HG03521 (cell line): ENCODE measurements around the gene PIGH.
"Not testable (repeated sequence)": the region's sequence is repeated elsewhere in the genome, so short reads cannot be mapped to it uniquely, and the experiment has no call there.

Source experiments
- ATAC-seq: cut with Tn5 transposase; IDR thresholded peaks from one replicate; pipeline ENCODE4 v1.9.1; 2021; ENCODE audit warnings: mild to moderate bottlenecking, moderate library complexity; ENCODE audit not compliant: unreplicated experiment

PIGH gene

DNA sequence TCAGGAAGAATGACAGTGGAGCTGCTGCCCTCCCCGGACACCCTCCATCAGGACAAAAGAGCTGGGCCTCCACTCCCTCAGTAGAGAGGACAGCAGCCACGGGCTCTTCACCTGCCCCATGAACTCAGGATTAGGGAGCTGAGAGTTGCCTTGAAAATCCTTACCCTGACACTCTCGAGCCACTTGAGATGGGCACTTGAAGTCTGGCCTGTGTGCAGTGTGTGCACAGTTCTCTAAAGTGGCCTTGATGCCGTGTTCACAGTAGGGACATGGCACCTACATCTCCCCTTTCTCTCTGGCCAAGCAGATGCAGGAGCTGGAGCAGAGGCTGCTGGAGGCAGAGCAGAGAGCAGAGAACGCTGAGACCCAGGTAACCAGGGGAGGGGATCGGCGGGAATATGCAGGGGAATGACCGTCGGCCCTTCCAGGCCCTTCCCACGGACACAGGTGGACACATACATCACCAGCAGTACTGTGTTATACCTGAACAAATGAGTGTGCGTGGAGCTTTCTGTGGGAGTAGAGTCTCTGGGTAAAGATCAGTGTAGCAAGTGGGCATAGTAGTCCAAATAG lies 44.5 kb downstream of the PIGH start:
- no peak for ATAC-seq

- no peak for ATAC-seq
These were observed 45.7 kb downstream of the PIGH start for GRCh38 chr14:67554341-67554740.

DNA sequence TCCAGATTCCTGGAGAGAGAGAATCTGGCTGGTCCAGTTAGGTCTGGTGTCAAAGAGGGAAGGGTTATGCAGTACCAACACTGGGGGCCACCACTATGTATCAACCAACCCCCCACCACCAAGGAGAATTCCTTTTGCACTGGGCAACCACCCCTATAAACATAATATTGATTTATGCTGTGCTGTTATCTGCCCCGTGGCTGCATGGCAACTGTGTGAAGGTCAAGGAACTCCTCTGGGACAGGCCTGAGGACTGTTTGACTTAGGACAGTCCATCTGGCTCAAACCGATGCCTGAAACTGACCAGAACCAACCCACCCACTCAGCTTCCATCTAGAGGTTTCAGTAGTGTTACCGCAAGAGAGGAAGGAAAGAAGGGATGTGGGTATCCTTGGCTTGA lies 46.5 kb downstream of the PIGH start:
- ATAC-seq, result no peak

DNA sequence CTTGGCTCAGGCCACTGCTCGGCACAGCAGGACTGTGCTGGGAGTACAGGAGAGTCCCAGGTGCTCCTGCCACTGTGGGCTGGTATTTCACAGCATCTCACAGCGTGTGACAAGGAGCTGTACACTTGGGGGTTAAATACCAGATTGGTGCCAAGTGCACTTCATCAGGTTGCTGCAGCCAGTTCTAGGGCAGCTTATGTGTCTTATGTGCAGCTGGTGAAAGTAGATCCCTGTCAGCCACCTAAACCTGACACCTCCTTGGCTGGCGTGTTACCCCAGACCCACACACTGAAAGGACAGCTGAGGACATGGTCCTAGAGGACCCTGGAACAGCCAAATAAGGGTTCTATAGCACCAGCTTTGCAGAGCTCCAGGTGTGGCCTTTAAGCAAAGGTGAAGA lies 48.1 kb downstream of the PIGH start:
- ATAC-seq, result no peak

- ATAC-seq, result no peak
These were observed 48.9 kb downstream of the PIGH start for GRCh38 chr14:67551123-67551522.

DNA sequence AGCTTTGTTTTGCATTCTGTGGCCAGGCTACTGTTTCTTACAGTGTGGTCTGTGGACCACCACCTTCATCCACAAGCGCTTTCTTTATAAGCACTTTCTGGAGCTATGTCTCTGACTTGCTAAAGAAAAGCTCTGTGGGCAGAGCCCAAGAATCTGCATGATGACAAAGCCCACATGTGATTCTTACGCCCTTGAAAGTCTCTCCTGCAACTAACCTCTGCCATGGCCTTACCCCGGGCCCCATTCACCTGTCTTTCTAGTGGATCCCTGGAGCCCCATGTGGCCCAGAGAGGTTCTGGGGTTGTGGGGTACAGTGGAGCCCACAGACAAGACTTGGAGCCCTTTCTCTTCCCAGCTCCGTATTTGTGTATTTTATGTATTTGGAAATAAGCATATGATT lies 50.3 kb downstream of the PIGH start:
- no peak for ATAC-seq

- ATAC-seq, result no peak
These were observed 52.8 kb downstream of the PIGH start for GRCh38 chr14:67547224-67547780.

DNA sequence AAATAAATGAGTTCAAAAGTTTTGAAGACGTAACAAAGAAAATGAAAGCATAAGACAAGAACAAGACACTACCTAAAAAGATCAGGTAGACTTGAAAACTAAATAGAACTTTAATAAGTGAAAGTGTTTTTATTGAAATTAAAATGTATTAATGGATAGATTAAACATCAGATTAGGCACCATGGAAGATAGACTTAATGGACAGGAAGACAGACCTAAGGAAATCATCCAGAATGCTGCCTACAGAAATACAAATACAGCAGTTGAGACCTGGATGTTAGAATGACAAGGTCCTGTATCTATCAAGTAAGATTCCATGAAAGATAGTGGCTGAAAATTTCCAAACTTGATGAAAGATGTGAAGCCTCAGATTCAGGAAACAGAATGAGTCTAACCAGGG lies 55.5 kb downstream of the PIGH start:
- no peak for ATAC-seq

GRCh38 chr14:67542620-67543019 lies 57.4 kb downstream of the PIGH start:
- ATAC-seq, result not testable (repeated sequence)

GRCh38 chr14:67541448-67542387 lies 58.4 kb downstream of the PIGH start:
- no peak for ATAC-seq
